Measurements from ENCODE around the gene ETV6. TPM values are rescaled to one million over a fixed set of nuclear protein-coding genes. Genes with fewer than 3 reads are reported as not detected.

Gene ETV6
- total and polyA plus RNA-seq, 9 of the 15 experiments (the other 6 are each of a cell fraction or from before 2014, with no cell fraction given), result 0.81 to 12.7 (median 4.1) TPM

GRCh38 chr12:11798856-11799501 lies 149.5 kb downstream of the ETV6 start (continued):
- TF ChIP-seq ZNF280B (CRISPR knock-in tag; IDR thresholded peaks at IDR 0.05), result no peak
- peak; percentile 98 to 100 for TF ChIP-seq ETV6 (IDR thresholded peaks at IDR 0.05; ENCODE audit: borderline replicate concordance in 1 of 2, low read depth in 2 of 2, low read length in 1 of 2)
- TF ChIP-seq ETV6 (CRISPR knock-in tag; IDR thresholded peaks at IDR 0.05; ENCODE audit: borderline replicate concordance), result no peak
- no peak for TF ChIP-seq ZC3H4 (CRISPR knock-in tag; IDR thresholded peaks at IDR 0.05; ENCODE audit: borderline replicate concordance)
- peak; percentile 29; the same call in 1 of the 2 replicates for TF ChIP-seq ATF7 (IDR thresholded peaks at IDR 0.05)
- TF ChIP-seq YBX1 (IDR thresholded peaks at IDR 0.05), result no peak
- no peak for TF ChIP-seq DLX4 (CRISPR knock-in tag; IDR thresholded peaks at IDR 0.05)
- peak; percentile 70; the same call in 1 of the 2 replicates for TF ChIP-seq MEF2D (tag; conservative IDR thresholded peaks at IDR 0.05; ENCODE audit: low read depth)
- peak in 1 of 2 experiments; percentile 59; a peak in 1 of 4 replicates for TF ChIP-seq RCOR1 (IDR thresholded peaks at IDR 0.05; ENCODE audit: borderline replicate concordance in 1 of 2, low read depth in 2 of 2, low read length in 2 of 2)
- 0 out of 2 replicates have a peak, but pooled peaks have one; percentile 18 for TF ChIP-seq EP400 (IDR thresholded peaks at IDR 0.05)
- no peak for TF ChIP-seq ZNF134 (CRISPR knock-in tag; conservative IDR thresholded peaks at IDR 0.05)
- no peak for TF ChIP-seq ZNF778 (CRISPR knock-in tag; IDR thresholded peaks at IDR 0.05)
- no peak for TF ChIP-seq ZNF224 (CRISPR knock-in tag; IDR thresholded peaks at IDR 0.05)
- no peak for TF ChIP-seq MLX (CRISPR knock-in tag; conservative IDR thresholded peaks at IDR 0.05)
- no peak for TF ChIP-seq POU5F1 (IDR thresholded peaks at IDR 0.05; ENCODE audit: borderline replicate concordance, low read depth, low read length, partially characterized antibody)
- TF ChIP-seq POLR2H (tag; IDR thresholded peaks at IDR 0.05; ENCODE audit: low read depth), result peak; percentile 28; the same call in 1 of the 2 replicates
- no peak for TF ChIP-seq NCOA6 (IDR thresholded peaks at IDR 0.05)
- TF ChIP-seq CBX1 (IDR thresholded peaks at IDR 0.05; ENCODE audit: low read depth), result no peak
- TF ChIP-seq, protein P1, sequence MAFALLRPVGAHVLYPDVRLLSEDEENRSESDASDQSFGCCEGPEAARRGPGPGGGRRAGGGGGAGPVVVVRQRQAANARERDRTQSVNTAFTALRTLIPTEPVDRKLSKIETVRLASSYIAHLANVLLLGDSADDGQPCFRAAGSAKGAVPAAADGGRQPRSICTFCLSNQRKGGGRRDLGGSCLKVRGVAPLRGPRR (CRISPR knock-in tag; IDR thresholded peaks at IDR 0.05), result no peak
- TF ChIP-seq ATF4 (CRISPR knock-in tag; IDR thresholded peaks at IDR 0.05), result no peak
- peak; percentile 85 for TF ChIP-seq SMAD1 (IDR thresholded peaks at IDR 0.05; ENCODE audit: low read depth, low read length, partially characterized antibody)
- TF ChIP-seq TBL1XR1 (IDR thresholded peaks at IDR 0.05; ENCODE audit: low read length in 2 of 2), result peak in 1 of 2 experiments; percentile 84; a peak in 2 of 4 replicates
- no peak for TF ChIP-seq PTRF (tag; IDR thresholded peaks at IDR 0.05)
- TF ChIP-seq SREBF1 (IDR thresholded peaks at IDR 0.05; ENCODE audit: borderline replicate concordance, low read depth, low read length), result no peak
- TF ChIP-seq ZNF12 (CRISPR knock-in tag; IDR thresholded peaks at IDR 0.05), result no peak
- TF ChIP-seq HIVEP1 (CRISPR knock-in tag; IDR thresholded peaks at IDR 0.05), result no peak
